Transverse colon (tissue), 3 donors: ENCODE measurements around the gene ARHGEF1.

Source experiments
- CTCF ChIP-seq, 5 experiments: fragments of 200-600 bp in 3 of 5; fragments of 450-650 bp in 2 of 5; sonication (generic) in 3 of 5; IDR thresholded peaks; 1 replicate in 2 of 5; 2 replicates in 3 of 5; pipeline ENCODE4 v1.5.1; 2016 to 2017; ENCODE audit warnings: antibody characterized with exemption in 5 of 5, inconsistent platforms in 3 of 5, mild to moderate bottlenecking in 2 of 5, moderate library complexity in 1 of 5
- POLR2A ChIP-seq: fragments of 450-650 bp; IDR thresholded peaks from one replicate; pipeline ENCODE4 v1.6.1; 2016; ENCODE audit warnings: antibody characterized with exemption, mild to moderate bottlenecking, moderate library complexity

GRCh38 chr19:41896581-41896942 lies 13.6 kb downstream of the ARHGEF1 start:
- TF ChIP-seq POLR2A (no peak), CTCF (IDR thresholded peaks at IDR 0.05) (no peak)
